H9 (cell line): ENCODE results near the gene TRNT1. TPM values are rescaled to one million over a fixed set of nuclear protein-coding genes. Genes with fewer than 3 reads are reported as not detected.

Experiments used
- DNase-seq: peaks from one replicate; pipeline ENCODE4 v3.0.0-alpha.2; 2017
- H2AFZ ChIP-seq: one replicate; pipeline ENCODE4 v1.6.1; 2013; ENCODE audit warnings: mild to moderate bottlenecking, low read length, control low read depth, moderate library complexity
- H2AK5ac ChIP-seq: 2 replicates; pipeline ENCODE4 v1.6.1; 2013; ENCODE audit warnings: low read length, control low read depth, mixed read lengths; ENCODE audit not compliant: insufficient read length
- H2BK120ac ChIP-seq: one replicate; pipeline ENCODE4 v1.6.1; 2013; ENCODE audit warnings: low read depth, mild to moderate bottlenecking, low read length, control low read depth, inconsistent platforms; ENCODE audit not compliant: poor library complexity, severe bottlenecking
- H2BK12ac ChIP-seq: 2 replicates; pipeline ENCODE4 v1.6.1; 2013; ENCODE audit warnings: low read length, control low read depth, mixed read lengths, low read depth; ENCODE audit not compliant: insufficient read length
- H2BK15ac ChIP-seq: 2 replicates; pipeline ENCODE4 v1.6.1; 2013; ENCODE audit warnings: low read depth, low read length, control low read depth
- H2BK20ac ChIP-seq: one replicate; pipeline ENCODE4 v1.6.1; 2013; ENCODE audit warnings: low read depth, mild to moderate bottlenecking, low read length, control low read depth, inconsistent platforms; ENCODE audit not compliant: poor library complexity, severe bottlenecking
- H2BK5ac ChIP-seq: 2 replicates; pipeline ENCODE4 v1.6.1; 2013; ENCODE audit warnings: low read length, control low read depth, mixed read lengths; ENCODE audit not compliant: insufficient read length
- H3K14ac ChIP-seq: 2 replicates; pipeline ENCODE4 v1.6.1; 2013; ENCODE audit warnings: low read length, control low read depth; ENCODE audit not compliant: insufficient read depth
- H3K18ac ChIP-seq: 2 replicates; pipeline ENCODE4 v1.6.1; 2013; ENCODE audit warnings: low read depth, mild to moderate bottlenecking, mixed read lengths, low read length, control low read depth; ENCODE audit not compliant: insufficient read length
- H3K23ac ChIP-seq: 2 replicates; pipeline ENCODE4 v1.6.1; 2013; ENCODE audit warnings: low read length, control low read depth, mixed read lengths, low read depth; ENCODE audit not compliant: insufficient read length
- H3K23me2 ChIP-seq: 2 replicates; pipeline ENCODE4 v1.6.1; 2013; ENCODE audit warnings: low read depth, mild to moderate bottlenecking, mixed read lengths, low read length, control low read depth; ENCODE audit not compliant: insufficient read length, poor library complexity, severe bottlenecking
- H3K27ac ChIP-seq: 2 replicates; pipeline ENCODE4 v1.5.1; 2013; ENCODE audit warnings: low read length, control low read depth, mixed read lengths, low read depth; ENCODE audit not compliant: insufficient read length
- H3K27me3 ChIP-seq: 2 replicates; pipeline ENCODE4 v1.6.1; 2013; ENCODE audit warnings: low read length, control low read depth, inconsistent platforms; ENCODE audit not compliant: insufficient read depth
- H3K4ac ChIP-seq: 2 replicates; pipeline ENCODE4 v1.6.1; 2013; ENCODE audit warnings: low read depth, mild to moderate bottlenecking, control low read depth, inconsistent platforms, low read length, moderate library complexity
- H3K4me1 ChIP-seq: 2 replicates; pipeline ENCODE4 v1.6.1; 2013; ENCODE audit warnings: low read length, control low read depth, inconsistent platforms; ENCODE audit not compliant: insufficient read depth
- H3K4me2 ChIP-seq: 2 replicates; pipeline ENCODE4 v1.6.1; 2013; ENCODE audit warnings: low read length, control low read depth, mixed read lengths; ENCODE audit not compliant: insufficient read length, insufficient read depth
- H3K56ac ChIP-seq: 2 replicates; pipeline ENCODE4 v1.6.1; 2013; ENCODE audit warnings: low read depth, mild to moderate bottlenecking, mixed read lengths, low read length, control low read depth; ENCODE audit not compliant: insufficient read length
- H3K79me1 ChIP-seq: 2 replicates; pipeline ENCODE4 v1.6.1; 2013; ENCODE audit warnings: low read depth, mild to moderate bottlenecking, moderate library complexity, low read length, control low read depth, inconsistent platforms; ENCODE audit not compliant: insufficient read depth, poor library complexity, severe bottlenecking
- H3K79me2 ChIP-seq: 2 replicates; pipeline ENCODE4 v1.6.1; 2013; ENCODE audit warnings: low read length, control low read depth, inconsistent platforms; ENCODE audit not compliant: insufficient read depth
- H3K9ac ChIP-seq: 2 replicates; pipeline ENCODE4 v1.6.1; 2013; ENCODE audit warnings: low read length, control low read depth, mixed read lengths; ENCODE audit not compliant: insufficient read length; ENCODE audit errors: extremely low read depth
- H3K9me3 ChIP-seq: one replicate; pipeline ENCODE4 v1.6.1; 2013; ENCODE audit warnings: low read depth, low read length, inconsistent platforms; ENCODE audit not compliant: control insufficient read depth
- H3T11ph ChIP-seq: one replicate; pipeline ENCODE4 v1.6.1; 2013; ENCODE audit warnings: mild to moderate bottlenecking, low read length, control low read depth, inconsistent platforms
- H4K20me1 ChIP-seq: one replicate; pipeline ENCODE4 v1.6.1; 2013; ENCODE audit not compliant: control insufficient read depth, insufficient read length, insufficient read depth
- H4K5ac ChIP-seq: 2 replicates; pipeline ENCODE4 v1.6.1; 2013; ENCODE audit warnings: low read depth, mild to moderate bottlenecking, mixed read lengths, low read length, control low read depth; ENCODE audit not compliant: insufficient read length
- H4K8ac ChIP-seq: replicated peaks from 2 replicates; pipeline ENCODE4 v1.6.1; 2013; ENCODE audit warnings: low read length, control low read depth, mixed read lengths, low read depth; ENCODE audit not compliant: insufficient read length
- H4K91ac ChIP-seq: 2 replicates; pipeline ENCODE4 v1.6.1; 2013; ENCODE audit warnings: low read depth, mild to moderate bottlenecking, moderate library complexity, mixed read lengths, low read length, control low read depth; ENCODE audit not compliant: insufficient read length
- H3K27ac Mint-ChIP-seq, 3 experiments: 2 replicates in 2 of 3; 3 replicates in 1 of 3; pipeline ENCODE4 v1.8.0; 2020 to 2021; ENCODE audit warnings: mixed read lengths in 3 of 3, mild to moderate bottlenecking in 1 of 3, moderate library complexity in 1 of 3
- H3K27me3 Mint-ChIP-seq: 2 replicates; pipeline ENCODE4 v1.8.0; 2021; ENCODE audit warnings: low read depth, mild to moderate bottlenecking, moderate library complexity, mixed read lengths
- H3K36me3 Mint-ChIP-seq, 3 experiments: 2 replicates in 2 of 3; 3 replicates in 1 of 3; pipeline ENCODE4 v1.8.0; 2020 to 2021; ENCODE audit warnings: low read depth in 3 of 3, mixed read lengths in 3 of 3; ENCODE audit not compliant: insufficient read depth in 1 of 3
- H3K4me1 Mint-ChIP-seq, 2 experiments: 2 replicates each; pipeline ENCODE4 v1.8.0; 2020; ENCODE audit warnings: mixed read lengths in 2 of 2
- H3K4me3 Mint-ChIP-seq, 2 experiments: 2 replicates in 1 of 2; 3 replicates in 1 of 2; pipeline ENCODE4 v1.8.0; 2020 to 2021; ENCODE audit warnings: mild to moderate bottlenecking in 2 of 2, mixed read lengths in 2 of 2, moderate library complexity in 1 of 2
- H3K9me3 Mint-ChIP-seq, 2 experiments: 2 replicates in 1 of 2; 3 replicates in 1 of 2; pipeline ENCODE4 v1.8.0; 2020; ENCODE audit warnings: mild to moderate bottlenecking in 2 of 2, mixed read lengths in 2 of 2, moderate library complexity in 1 of 2
- WGBS: extraction: QIAGEN DNeasy Blood & Tissue Kit; methylation state at CpG from one replicate; pipeline ENCODE4 v1.1.7; 2013; ENCODE audit warnings: missing lambda C conversion rate, low lambda C conversion rate, mixed read lengths; ENCODE audit not compliant: insufficient read length; ENCODE audit errors: extremely low coverage; 5-methylcytosine and 5-hydroxymethylcytosine counted together
- total RNA-seq: library from RNA; stranded (reverse); gene quantifications from 2 replicates; pipeline ENCODE4 v1.2.1, GENCODE V29; 2021
- TF ChIP-seq, protein P1 (sequence below): fragments of 200-600 bp; sonication (generic); conservative IDR thresholded peaks from 3 replicates; pipeline ENCODE4 v1.8.0; 2021; ENCODE audit warnings: antibody characterized with exemption, mild to moderate bottlenecking

Gene TRNT1
- total RNA-seq, 1 experiment from 2014 or later, result 49.2 TPM

DNA sequence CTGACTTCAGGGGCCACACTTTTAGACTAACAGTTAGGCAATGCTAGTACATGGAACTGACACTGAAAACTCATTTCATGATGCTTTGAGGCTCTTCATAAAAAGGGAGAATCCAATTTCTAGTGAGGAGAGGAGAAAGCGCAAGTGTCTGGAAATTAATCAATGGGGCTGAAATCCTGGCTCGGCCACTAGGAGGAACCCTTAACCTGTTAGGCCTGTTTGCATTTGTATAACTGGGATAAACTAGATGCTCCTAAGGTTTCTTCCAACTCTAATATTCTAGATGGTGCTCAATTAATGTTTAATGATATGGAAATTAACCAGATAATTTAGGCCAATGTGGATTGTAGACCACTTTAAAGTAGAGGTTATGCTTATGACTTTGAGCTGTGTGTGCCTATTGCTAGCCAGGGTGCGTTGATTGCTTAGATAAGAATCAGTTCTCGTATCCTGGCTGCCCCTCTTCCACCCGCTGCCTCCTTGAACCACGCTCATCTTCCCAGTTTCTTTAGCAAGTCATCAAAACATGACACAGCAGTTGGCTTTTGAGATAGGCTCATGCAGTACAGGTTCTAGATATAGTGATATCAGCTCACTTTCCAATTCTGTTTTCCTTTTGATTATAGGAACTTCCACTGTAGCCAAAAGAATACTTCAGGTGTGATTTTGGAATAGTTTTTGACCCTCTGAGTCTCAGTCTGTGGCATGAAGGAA is 69.6 kb downstream of the TRNT1 start:
- H3K9me3 Mint-ChIP-seq, result no peaks in the 10 kb centered on the region
- no peak overlapping the region for H3K27ac Mint-ChIP-seq
- no peak overlapping the region for H3K14ac ChIP-seq
- no peak overlapping the region for H4K91ac ChIP-seq
- H3K4me2 ChIP-seq, result no peak overlapping the region
- no peaks in the 10 kb centered on the region for H3K9me3 ChIP-seq
- no peaks in the 10 kb centered on the region for H3K4me1 ChIP-seq
- H3K27me3 ChIP-seq, result no peaks in the 10 kb centered on the region
- no peak overlapping the region for H2BK5ac ChIP-seq
- no peak overlapping the region for H2BK15ac ChIP-seq
- no peaks in the 10 kb centered on the region for H3K36me3 Mint-ChIP-seq
- no peaks in the 10 kb centered on the region for H3K79me1 ChIP-seq
- H3K4ac ChIP-seq, result no peak overlapping the region
- no peak overlapping the region for H3K27ac ChIP-seq
- no peak overlapping the region for H3K4me3 Mint-ChIP-seq
- H2AFZ ChIP-seq, result no peak overlapping the region
- H3K23me2 ChIP-seq, result no peaks in the 10 kb centered on the region
- H4K5ac ChIP-seq, result no peak overlapping the region
- no peak overlapping the region for H3K18ac ChIP-seq
- no peak overlapping the region for H3K23ac ChIP-seq
- H3T11ph ChIP-seq, result no peak overlapping the region
- H3K27me3 Mint-ChIP-seq, result peaks cover 11% of the 10 kb centered on the region
- TF ChIP-seq, protein P1, sequence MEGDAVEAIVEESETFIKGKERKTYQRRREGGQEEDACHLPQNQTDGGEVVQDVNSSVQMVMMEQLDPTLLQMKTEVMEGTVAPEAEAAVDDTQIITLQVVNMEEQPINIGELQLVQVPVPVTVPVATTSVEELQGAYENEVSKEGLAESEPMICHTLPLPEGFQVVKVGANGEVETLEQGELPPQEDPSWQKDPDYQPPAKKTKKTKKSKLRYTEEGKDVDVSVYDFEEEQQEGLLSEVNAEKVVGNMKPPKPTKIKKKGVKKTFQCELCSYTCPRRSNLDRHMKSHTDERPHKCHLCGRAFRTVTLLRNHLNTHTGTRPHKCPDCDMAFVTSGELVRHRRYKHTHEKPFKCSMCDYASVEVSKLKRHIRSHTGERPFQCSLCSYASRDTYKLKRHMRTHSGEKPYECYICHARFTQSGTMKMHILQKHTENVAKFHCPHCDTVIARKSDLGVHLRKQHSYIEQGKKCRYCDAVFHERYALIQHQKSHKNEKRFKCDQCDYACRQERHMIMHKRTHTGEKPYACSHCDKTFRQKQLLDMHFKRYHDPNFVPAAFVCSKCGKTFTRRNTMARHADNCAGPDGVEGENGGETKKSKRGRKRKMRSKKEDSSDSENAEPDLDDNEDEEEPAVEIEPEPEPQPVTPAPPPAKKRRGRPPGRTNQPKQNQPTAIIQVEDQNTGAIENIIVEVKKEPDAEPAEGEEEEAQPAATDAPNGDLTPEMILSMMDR, result peak; percentile 82
- WGBS, result no CpG with 5 or more reads among the region's 6 CpGs
- no peak overlapping the region for H2BK20ac ChIP-seq
- H3K9ac ChIP-seq, result no peak overlapping the region
- H2BK120ac ChIP-seq, result no peak overlapping the region
- no peak overlapping the region for H2BK12ac ChIP-seq
- 0 out of 4 replicates have a peak, but pooled peaks cover 0 to 2% of the 10 kb centered on the region in 2 experiments for H3K4me1 Mint-ChIP-seq
- no peak overlapping the region for H3K56ac ChIP-seq
- no peak overlapping the region for H2AK5ac ChIP-seq
- peak; percentile 34 for DNase-seq
- H4K20me1 ChIP-seq, result no peaks in the 10 kb centered on the region
- H3K79me2 ChIP-seq, result no peaks in the 10 kb centered on the region
- H4K8ac ChIP-seq, result no peak overlapping the region

Other genes with a start within 250 kb of the TRNT1 start
- not detected in 2 replicates for gene IL5RA, start 16.6 kb upstream of the TRNT1 start, total RNA-seq
- gene CRBN, start 52.8 kb downstream of the TRNT1 start, total RNA-seq, result 36.9 and 40.2 TPM in 2 replicates